A549 (cell line): ENCODE measurements around the gene CCL2. TPM values are rescaled to one million over a fixed set of nuclear protein-coding genes. Genes with fewer than 3 reads are reported as not detected.

Experiments used
- ATAC-seq, 2 experiments: fragments of 200-7000 bp in 1 of 2; fragments of >200 bp in 1 of 2; cut with Nextera tagmentation in 1 of 2; cut with Tn5 transposase in 1 of 2; 3 replicates each; pipeline versions ENCODE4 v1.8.0 to v1.9.1; 2018 to 2020; ENCODE audit warnings: mild to moderate bottlenecking in 1 of 2, moderate library complexity in 1 of 2
- CTCF ChIA-PET: fragments of 300-600 bp; sonication (Branson Sonifier 250); formaldehyde crosslinking; extraction: SDS; loops from one replicate; lab custom pipeline; 2021; ENCODE audit warnings: antibody characterized with exemption, inconsistent platforms; lab: Yijun Ruan, JAX
- POLR2A ChIA-PET: fragments of 350-600 bp; formaldehyde crosslinking; extraction: SDS; loops from one replicate; lab custom pipeline; 2021; ENCODE audit warnings: antibody characterized with exemption, inconsistent platforms; lab: Yijun Ruan, JAX
- DNase-seq, 2 experiments: peaks; one replicate each; pipeline versions ENCODE4 v3.0.0 to v3.0.0-alpha.2; 2011 to 2016; ENCODE audit warnings: low read depth in 1 of 2, low spot score in 1 of 2
- FAIRE-seq: peaks from 2 replicates; lab custom pipeline; 2011; peaks lifted over from hg19 to GRCh38; lab: Jason Lieb, UNC
- H3K27ac ChIP-seq, 2 experiments: fragments of >200 bp; sonication (Bioruptor Twin); formaldehyde crosslinking; 3 replicates each; pipeline ENCODE4 v1.5.1; 2016 to 2017
- H3K4me1 ChIP-seq: fragments of >200 bp; sonication (Bioruptor Twin); formaldehyde crosslinking; 3 replicates; pipeline ENCODE4 v1.6.1; 2016
- H3K4me2 ChIP-seq: fragments of >200 bp; sonication (Bioruptor Twin); formaldehyde crosslinking; 3 replicates; pipeline ENCODE4 v1.6.1; 2016
- H3K4me3 ChIP-seq: fragments of >200 bp; sonication (Bioruptor Twin); formaldehyde crosslinking; 3 replicates; pipeline ENCODE4 v1.5.1; 2016
- H3K9me3 ChIP-seq: fragments of >200 bp; sonication (Bioruptor Twin); formaldehyde crosslinking; 3 replicates; pipeline ENCODE4 v1.6.1; 2016
- ATOH8 ChIP-seq: fragments of 250-450 bp; sonication (Bioruptor Pico); IDR thresholded peaks from 2 replicates; pipeline ENCODE4 v1.5.0; 2020; ENCODE audit warnings: low read depth, mild to moderate bottlenecking, moderate library complexity
- BHLHE40 ChIP-seq: IDR thresholded peaks from 2 replicates; pipeline ENCODE4 v1.6.1; 2012; ENCODE audit warnings: low read depth, low read length, inconsistent platforms
- CBX8 ChIP-seq: fragments of 200-600 bp; sonication (generic); IDR thresholded peaks from 2 replicates; pipeline ENCODE4 v1.6.1; 2016
- CEBPB ChIP-seq, 2 experiments: fragments of >200 bp in 1 of 2; sonication (Bioruptor Twin) in 1 of 2; formaldehyde crosslinking in 1 of 2; IDR thresholded peaks; 2 replicates each; pipeline ENCODE4 v1.6.1; 2012 to 2016
- E2F6 ChIP-seq: IDR thresholded peaks from 2 replicates; pipeline ENCODE4 v1.6.1; 2012; ENCODE audit warnings: low read depth, borderline replicate concordance
- EHMT2 ChIP-seq: fragments of 200-600 bp; sonication (generic); IDR thresholded peaks from 2 replicates; pipeline ENCODE4 v1.6.1; 2016; ENCODE audit warnings: antibody characterized with exemption, low read depth, mild to moderate bottlenecking, moderate library complexity
- ELK1 ChIP-seq: fragments of 150-350 bp; IDR thresholded peaks from 2 replicates; pipeline ENCODE4 v1.6.1; 2014; ENCODE audit warnings: low read depth, mild to moderate bottlenecking, low read length
- FOSL2 ChIP-seq, 2 experiments: fragments of 450-650 bp in 1 of 2; fragments of >200 bp in 1 of 2; sonication (Bioruptor Twin) in 1 of 2; formaldehyde crosslinking; IDR thresholded peaks; 2 replicates each; pipeline versions ENCODE4 v1.5.0 to v1.6.1; 2016 to 2020; ENCODE audit warnings: mild to moderate bottlenecking in 1 of 2, moderate library complexity in 1 of 2
- GATA3 ChIP-seq: IDR thresholded peaks from 2 replicates; pipeline ENCODE4 v1.6.1; 2012; ENCODE audit warnings: borderline replicate concordance
- HDAC2 ChIP-seq: fragments of 200-600 bp; sonication (generic); IDR thresholded peaks from 2 replicates; pipeline ENCODE4 v1.6.1; 2016
- HES2 ChIP-seq: fragments of >200 bp; sonication (Bioruptor Twin); formaldehyde crosslinking; IDR thresholded peaks from 2 replicates; pipeline ENCODE4 v1.6.1; 2016
- HOXA7 ChIP-seq: fragments of 250-450 bp; sonication (Bioruptor Pico); IDR thresholded peaks from 2 replicates; pipeline ENCODE4 v1.5.0; 2020; ENCODE audit warnings: mild to moderate bottlenecking, moderate library complexity
- HOXB13 ChIP-seq: fragments of 250-450 bp; sonication (Bioruptor Pico); IDR thresholded peaks from 2 replicates; pipeline ENCODE4 v1.5.0; 2020; ENCODE audit warnings: low read depth, mild to moderate bottlenecking, moderate library complexity
- KDM1A ChIP-seq: fragments of 200-600 bp; sonication (generic); IDR thresholded peaks from 2 replicates; pipeline ENCODE4 v1.6.1; 2016; ENCODE audit warnings: low read depth, mild to moderate bottlenecking
- KDM5A ChIP-seq: fragments of 200-600 bp; sonication (generic); IDR thresholded peaks from 2 replicates; pipeline ENCODE4 v1.6.1; 2016; ENCODE audit warnings: antibody characterized with exemption, mild to moderate bottlenecking
- MAFK ChIP-seq: fragments of 450-650 bp; IDR thresholded peaks from 2 replicates; pipeline ENCODE4 v1.6.1; 2014; ENCODE audit not compliant: partially characterized antibody
- MAZ ChIP-seq: fragments of 150-350 bp; IDR thresholded peaks from 2 replicates; pipeline ENCODE4 v1.6.1; 2014; ENCODE audit warnings: antibody characterized with exemption, low read depth, low read length, borderline replicate concordance
- NFE2L2 ChIP-seq: fragments of 150-350 bp; conservative IDR thresholded peaks from 2 replicates; pipeline ENCODE4 v1.6.1; 2014; ENCODE audit warnings: low read length
- NPAS2 ChIP-seq: fragments of 250-450 bp; sonication (Bioruptor Pico); IDR thresholded peaks from 2 replicates; pipeline ENCODE4 v1.8.0; 2022; ENCODE audit warnings: mild to moderate bottlenecking, moderate library complexity, borderline replicate concordance
- PBX3 ChIP-seq: IDR thresholded peaks from 2 replicates; pipeline ENCODE4 v1.6.1; 2012
- POLR2A ChIP-seq: IDR thresholded peaks from 2 replicates; pipeline ENCODE4 v1.6.1; 2012; ENCODE audit warnings: mild to moderate bottlenecking, low read length
- POLR2AphosphoS2 ChIP-seq: conservative IDR thresholded peaks from 2 replicates; pipeline ENCODE4 v1.6.1; 2012; ENCODE audit warnings: low read length, improper control_type of control experiment, inconsistent platforms
- TP53 ChIP-seq: fragments of 250-450 bp; sonication (Bioruptor Pico); IDR thresholded peaks from 2 replicates; pipeline ENCODE4 v1.5.0; 2021; ENCODE audit warnings: mild to moderate bottlenecking, moderate library complexity
- ZFP36 ChIP-seq: fragments of 450-650 bp; IDR thresholded peaks from 2 replicates; pipeline ENCODE4 v1.6.1; 2014; ENCODE audit warnings: borderline replicate concordance; ENCODE audit not compliant: partially characterized antibody
- WGBS: methylation state at CpG from one replicate; pipeline ENCODE4 v1.1.6; 2017; ENCODE audit errors: missing lambda C conversion rate; 5-methylcytosine and 5-hydroxymethylcytosine counted together
- polyA plus RNA-seq, 4 experiments: library from polyadenylated mRNA; depleted of rRNA in 3 of 4; stranded (reverse); fragments of >200 nt; fragmentation: RNase III in 1 of 4; extraction: RNeasy Plus Mini Kit Qiagen cat#74134 plus additional on column Dnase treatment in 1 of 4; gene quantifications; 2 replicates in 3 of 4; 3 replicates in 1 of 4; pipeline ENCODE4 v1.2.3, GENCODE V29; 2011 to 2017

CCL2 gene
- polyA plus RNA-seq, 2 of the 4 experiments (the other 2 are of a cell fraction): 17.6 to 144 TPM

- no peak overlapping the region for H3K4me2 ChIP-seq
- FAIRE-seq: no peak
- TF ChIP-seq ZFP36: no peak
- no peak for TF ChIP-seq HOXB13
- TF ChIP-seq BHLHE40: no peak
- no peak for TF ChIP-seq E2F6
- TF ChIP-seq PBX3: no peak
- no peak for TF ChIP-seq POLR2AphosphoS2
- TF ChIP-seq CEBPB (IDR thresholded peaks at IDR 0.05): no peak
- TF ChIP-seq FOSL2 (IDR thresholded peaks at IDR 0.05): no peak
- no peak for TF ChIP-seq FOSL2 (CRISPR knock-in tag; IDR thresholded peaks at IDR 0.05)
- no peak for TF ChIP-seq NFE2L2
- TF ChIP-seq HOXA7: no peak
- no peak for TF ChIP-seq ATOH8 (CRISPR knock-in tag)
- TF ChIP-seq HES2: no peak
- no peak for TF ChIP-seq TP53 (CRISPR knock-in tag)
- TF ChIP-seq MAFK: no peak
- TF ChIP-seq KDM1A: no peak
- no peak for TF ChIP-seq ELK1
- TF ChIP-seq, all 56 proteins: peak for 0
- ChIA-PET POLR2A (no interaction called here), CTCF (interaction anchor here (1.3 to 1.4 kb wide), 2 partner anchors 43 to 114 kb away, joined by 3 read pairs; no protein-coding TSS in a partner anchor)
- Histone ChIP-seq H3K9me3 (no peaks in the 10 kb centered on the region), H3K27ac (no peak overlapping the region), H3K4me3 (no peak overlapping the region), H3K4me1 (peaks cover 41% of the 10 kb centered on the region)
- ATAC-seq (no peak), DNase-seq (no peak)
- WGBS: 78% methylated on average over 3 of the region's 3 CpGs
Observed at GRCh38 chr17:34246881-34247280, 8.2 kb upstream of the CCL2 start.

- FAIRE-seq (peak; percentile 23), ATAC-seq (peak in 1 of 2 experiments; percentile 8; a peak in 2 of 6 replicates), DNase-seq (peak in 1 of 2 experiments; percentile 55)
- H3K4me1 ChIP-seq: peaks cover 57% of the 10 kb centered on the region
- POLR2A ChIA-PET: no interaction called here
- peak overlapping the region; percentile 55 to 87; a peak in 5 of 6 replicates for H3K27ac ChIP-seq
- 42% methylated on average over 6 of the region's 6 CpGs for WGBS
- peak overlapping the region; percentile 59 for H3K4me2 ChIP-seq
- H3K9me3 ChIP-seq: no peaks in the 10 kb centered on the region
- CTCF ChIA-PET: interaction anchor here (1.2 to 9.4 kb wide), 5 partner anchors 18 to 113 kb away, joined by 3 to 57 read pairs (median 7); partner anchors contain the start of gene CCL1
- TF ChIP-seq FOSL2 (IDR thresholded peaks at IDR 0.05): no peak
- TF ChIP-seq FOSL2 (CRISPR knock-in tag; IDR thresholded peaks at IDR 0.05): peak; percentile 69
- TF ChIP-seq NPAS2 (CRISPR knock-in tag): no peak
- TF ChIP-seq, all 56 proteins: peak for 1
- no peak overlapping the region for H3K4me3 ChIP-seq
Observed at GRCh38 chr17:34248511-34249024, 6.5 kb upstream of the CCL2 start.

GRCh38 chr17:34249061-34249460, 6.0 kb upstream of the CCL2 start:
- peak overlapping the region; percentile 55 to 87 for H3K27ac ChIP-seq
- ATAC-seq (no peak), DNase-seq (no peak), FAIRE-seq (no peak)
- H3K9me3 ChIP-seq: no peaks in the 10 kb centered on the region
- ChIA-PET CTCF (interaction anchor here (1.0 to 9.4 kb wide), 7 partner anchors 14 to 112 kb away, joined by 3 to 57 read pairs (median 5); partner anchors contain the start of gene CCL1), POLR2A (no interaction called here)
- peaks cover 62% of the 10 kb centered on the region for H3K4me1 ChIP-seq
- H3K4me3 ChIP-seq: no peak overlapping the region
- TF ChIP-seq HDAC2 (no peak), MAZ (no peak), EHMT2 (no peak), KDM5A (no peak), POLR2A (no peak), ATOH8 (CRISPR knock-in tag) (no peak), NPAS2 (CRISPR knock-in tag) (no peak), GATA3 (no peak), KDM1A (no peak), CBX8 (no peak)
- peak overlapping the region; percentile 59 for H3K4me2 ChIP-seq
- 0% methylated on average over 1 of the region's 1 CpG for WGBS
